K562 (cell line): ENCODE measurements around the gene EPGN. TPM values are rescaled to one million over a fixed set of nuclear protein-coding genes. Genes with fewer than 3 reads are reported as not detected.

ENCODE experiments used
- CREM ChIP-seq: IDR thresholded peaks from 2 replicates; pipeline ENCODE4 v1.6.1; 2014; ENCODE audit warnings: antibody characterized with exemption, low read depth
- CXXC5 ChIP-seq: fragments of 250-450 bp; sonication (Bioruptor Pico); IDR thresholded peaks from 2 replicates; pipeline ENCODE4 v1.8.0; 2022; ENCODE audit warnings: inconsistent platforms, mild to moderate bottlenecking, moderate library complexity
- DPF2 ChIP-seq: fragments of 450-650 bp; IDR thresholded peaks from 2 replicates; pipeline ENCODE4 v1.6.1; 2016
- EHMT2 ChIP-seq: fragments of 450-650 bp; IDR thresholded peaks from 2 replicates; pipeline ENCODE4 v1.6.1; 2018; ENCODE audit warnings: antibody characterized with exemption
- JUN ChIP-seq, 2 experiments: sonication (generic) in 1 of 2; formaldehyde crosslinking in 1 of 2; IDR thresholded peaks; 2 replicates each; pipeline versions ENCODE4 v1.6.1 to v1.8.0; 2012 to 2022; ENCODE audit warnings: borderline replicate concordance in 2 of 2, mild to moderate bottlenecking in 2 of 2, improper control_type of control experiment in 1 of 2, low read depth in 1 of 2, low read length in 1 of 2, missing genetic modification reagents in 1 of 2
- RBM34 ChIP-seq: fragments of 200-400 bp; formaldehyde crosslinking; IDR thresholded peaks from 2 replicates; pipeline ENCODE4 v1.6.1; 2018; ENCODE audit warnings: low read length, borderline replicate concordance; ENCODE audit not compliant: insufficient read depth
- REST ChIP-seq, 2 experiments: fragments of 450-650 bp; formaldehyde crosslinking in 1 of 2; IDR thresholded peaks; 2 replicates each; pipeline versions ENCODE4 v1.4.0 to v1.6.1; 2014 to 2020; ENCODE audit warnings: mild to moderate bottlenecking in 2 of 2, borderline replicate concordance in 1 of 2, low read depth in 1 of 2
- THAP12 ChIP-seq: fragments of 250-450 bp; sonication (Bioruptor Pico); IDR thresholded peaks from 2 replicates; pipeline ENCODE4 v1.9.0; 2021; ENCODE audit warnings: mild to moderate bottlenecking, inconsistent platforms
- ZBTB7A ChIP-seq: IDR thresholded peaks from 2 replicates; pipeline ENCODE4 v1.6.1; 2011; ENCODE audit warnings: low read depth, mild to moderate bottlenecking, low read length, moderate library complexity, borderline replicate concordance; ENCODE audit not compliant: control insufficient read depth
- polyA plus RNA-seq, 8 experiments: library from polyadenylated mRNA; depleted of rRNA in 4 of 8; stranded (reverse) in 5 of 8; unstranded in 3 of 8; fragments of >200 nt; fragmentation: Nextera tagmentation in 2 of 8; fragmentation: Illumina TruSeq in 1 of 8; extraction: Ambion mirVana in 2 of 8; extraction: Trizol in 1 of 8; gene quantifications; 2 replicates each; pipeline versions ENCODE4 v1.2.1 to v1.2.3, GENCODE V29; 2011 to 2014; ENCODE audit warnings: inconsistent platforms in 1 of 8, missing spikeins in 1 of 8
- total RNA-seq, 7 experiments: library from RNA; depleted of rRNA in 6 of 7; stranded (reverse); fragments of >200 nt in 6 of 7; fragmentation: Illumina TruSeq in 2 of 7; extraction: Trizol in 2 of 7; gene quantifications; 2 replicates each; pipeline versions ENCODE4 v1.2.1 to v1.2.3, GENCODE V29; 2011 to 2021; ENCODE audit warnings: low replicate concordance in 1 of 7
- TF ChIP-seq, protein P1 (sequence below), 3 experiments: fragments of 200-800 bp in 1 of 3; sonication (Bioruptor generic) in 1 of 3; sonication (generic) in 1 of 3; formaldehyde crosslinking in 1 of 3; IDR thresholded peaks; 2 replicates each; pipeline versions ENCODE4 v1.6.1 to v1.8.0; 2016 to 2022; ENCODE audit warnings: mild to moderate bottlenecking in 2 of 3, missing compliant biosample characterization in 2 of 3, missing genetic modification characterization in 2 of 3, missing genetic modification reagents in 1 of 3

Gene EPGN
- total and polyA plus RNA-seq, 9 of the 15 experiments (the other 6 are each of a cell fraction or from before 2014, with no cell fraction given), result 0.10 to 0.56 TPM; not detected in 7

DNA sequence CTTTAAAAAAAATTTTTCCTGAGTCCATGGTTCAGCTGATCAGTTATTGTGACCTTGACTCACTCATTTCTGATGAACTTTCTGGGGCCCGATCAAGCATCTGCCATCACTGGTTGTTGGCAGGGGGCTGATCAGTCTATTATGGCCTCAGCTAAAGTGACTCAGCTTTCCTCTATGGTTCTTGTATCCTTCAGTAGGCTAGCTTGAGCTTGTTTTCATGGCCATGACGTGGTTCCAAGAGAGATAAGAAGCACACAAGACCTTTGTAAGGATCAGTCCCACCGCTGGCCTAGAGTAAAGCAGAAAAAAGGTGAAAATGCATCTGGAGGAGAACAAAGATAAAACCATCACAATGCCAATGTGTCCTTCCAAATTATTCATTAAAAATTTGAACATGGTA lies 29.8 kb upstream of the EPGN start (continued):
- TF ChIP-seq JUN (IDR thresholded peaks at IDR 0.05; ENCODE audit: borderline replicate concordance, low read depth, low read length), result 0 out of 2 replicates have a peak, but pooled peaks have one; percentile 34
- no peak for TF ChIP-seq JUN (CRISPR knock-in tag; IDR thresholded peaks at IDR 0.05; ENCODE audit: borderline replicate concordance)
- TF ChIP-seq, protein P1, sequence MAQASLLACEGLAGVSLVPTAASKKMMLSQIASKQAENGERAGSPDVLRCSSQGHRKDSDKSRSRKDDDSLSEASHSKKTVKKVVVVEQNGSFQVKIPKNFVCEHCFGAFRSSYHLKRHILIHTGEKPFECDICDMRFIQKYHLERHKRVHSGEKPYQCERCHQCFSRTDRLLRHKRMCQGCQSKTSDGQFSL (CRISPR knock-in tag; IDR thresholded peaks at IDR 0.05), result no peak
- TF ChIP-seq, protein P1 (tag; IDR thresholded peaks at IDR 0.05), result no peak
- peak; percentile 56; the same call in 1 of the 2 replicates for TF ChIP-seq REST (IDR thresholded peaks at IDR 0.05; ENCODE audit: borderline replicate concordance)
- no peak for TF ChIP-seq REST (CRISPR knock-in tag; IDR thresholded peaks at IDR 0.05; ENCODE audit: low read depth)
- TF ChIP-seq EHMT2, result peak; percentile 81; the same call in 1 of the 2 replicates
- 0 out of 2 replicates have a peak, but pooled peaks have one; percentile 19 for TF ChIP-seq CXXC5 (CRISPR knock-in tag)
- no peak for TF ChIP-seq ZBTB7A
- TF ChIP-seq RBM34, result no peak
- TF ChIP-seq DPF2, result peak; percentile 35; the same call in 1 of the 2 replicates
- TF ChIP-seq CREM, result peak; percentile 67
- TF ChIP-seq THAP12 (CRISPR knock-in tag), result no peak
